ENCODE data around the gene TCF7L2.

- TF ChIP-seq CTCF (IDR thresholded peaks at IDR 0.05) (no peak), EP300 (IDR thresholded peaks at IDR 0.05) (no peak)
Measured at GRCh38 chr10:112990271-112990670, 40.2 kb downstream of the TCF7L2 start.

Measured in stomach (tissue), 4 donors.